A549 (cell line): ENCODE results near the gene CASK. TPM values are rescaled to one million over a fixed set of nuclear protein-coding genes. Genes with fewer than 3 reads are reported as not detected.

Source experiments
- ATAC-seq, 2 experiments: fragments of 200-7000 bp in 1 of 2; fragments of >200 bp in 1 of 2; cut with Nextera tagmentation in 1 of 2; cut with Tn5 transposase in 1 of 2; 3 replicates each; pipeline versions ENCODE4 v1.8.0 to v1.9.1; 2018 to 2020; ENCODE audit warnings: mild to moderate bottlenecking in 1 of 2, moderate library complexity in 1 of 2
- CTCF ChIA-PET: fragments of 300-600 bp; sonication (Branson Sonifier 250); formaldehyde crosslinking; extraction: SDS; loops from one replicate; lab custom pipeline; 2021; ENCODE audit warnings: antibody characterized with exemption, inconsistent platforms; lab: Yijun Ruan, JAX
- POLR2A ChIA-PET: fragments of 350-600 bp; formaldehyde crosslinking; extraction: SDS; loops from one replicate; lab custom pipeline; 2021; ENCODE audit warnings: antibody characterized with exemption, inconsistent platforms; lab: Yijun Ruan, JAX
- DNase-seq, 2 experiments: peaks; one replicate each; pipeline versions ENCODE4 v3.0.0 to v3.0.0-alpha.2; 2011 to 2016; ENCODE audit warnings: low read depth in 1 of 2, low spot score in 1 of 2
- FAIRE-seq: peaks from 2 replicates; lab custom pipeline; 2011; peaks lifted over from hg19 to GRCh38; lab: Jason Lieb, UNC
- H3K27ac ChIP-seq, 2 experiments: fragments of >200 bp; sonication (Bioruptor Twin); formaldehyde crosslinking; 3 replicates each; pipeline ENCODE4 v1.5.1; 2016 to 2017
- H3K4me1 ChIP-seq: fragments of >200 bp; sonication (Bioruptor Twin); formaldehyde crosslinking; 3 replicates; pipeline ENCODE4 v1.6.1; 2016
- H3K4me2 ChIP-seq: fragments of >200 bp; sonication (Bioruptor Twin); formaldehyde crosslinking; 3 replicates; pipeline ENCODE4 v1.6.1; 2016
- H3K4me3 ChIP-seq: fragments of >200 bp; sonication (Bioruptor Twin); formaldehyde crosslinking; 3 replicates; pipeline ENCODE4 v1.5.1; 2016
- H3K9me3 ChIP-seq: fragments of >200 bp; sonication (Bioruptor Twin); formaldehyde crosslinking; 3 replicates; pipeline ENCODE4 v1.6.1; 2016
- BHLHE40 ChIP-seq: IDR thresholded peaks from 2 replicates; pipeline ENCODE4 v1.6.1; 2012; ENCODE audit warnings: low read depth, low read length, inconsistent platforms
- CBX8 ChIP-seq: fragments of 200-600 bp; sonication (generic); IDR thresholded peaks from 2 replicates; pipeline ENCODE4 v1.6.1; 2016
- CHD2 ChIP-seq: fragments of 150-350 bp; IDR thresholded peaks from 2 replicates; pipeline ENCODE4 v1.6.1; 2014; ENCODE audit warnings: low read length; ENCODE audit not compliant: partially characterized antibody
- CHD4 ChIP-seq: fragments of 200-600 bp; sonication (generic); IDR thresholded peaks from 2 replicates; pipeline ENCODE4 v1.6.1; 2016; ENCODE audit warnings: antibody characterized with exemption, mild to moderate bottlenecking, borderline replicate concordance
- EHF ChIP-seq: fragments of 250-450 bp; sonication (Bioruptor Pico); IDR thresholded peaks from 2 replicates; pipeline ENCODE4 v1.5.0; 2020; ENCODE audit warnings: mild to moderate bottlenecking
- ESRRA ChIP-seq: fragments of 150-350 bp; IDR thresholded peaks from 2 replicates; pipeline ENCODE4 v1.6.1; 2014; ENCODE audit warnings: mild to moderate bottlenecking, low read length, borderline replicate concordance
- FOXS1 ChIP-seq: fragments of 250-450 bp; sonication (Bioruptor Pico); IDR thresholded peaks from 2 replicates; pipeline ENCODE4 v1.5.0; 2020; ENCODE audit warnings: mild to moderate bottlenecking, moderate library complexity
- GATA3 ChIP-seq: IDR thresholded peaks from 2 replicates; pipeline ENCODE4 v1.6.1; 2012; ENCODE audit warnings: borderline replicate concordance
- HDAC2 ChIP-seq: fragments of 200-600 bp; sonication (generic); IDR thresholded peaks from 2 replicates; pipeline ENCODE4 v1.6.1; 2016
- HEYL ChIP-seq: fragments of 250-450 bp; sonication (Bioruptor Pico); IDR thresholded peaks from 2 replicates; pipeline ENCODE4 v1.8.0; 2021; ENCODE audit warnings: mild to moderate bottlenecking, moderate library complexity
- HOXB13 ChIP-seq: fragments of 250-450 bp; sonication (Bioruptor Pico); IDR thresholded peaks from 2 replicates; pipeline ENCODE4 v1.5.0; 2020; ENCODE audit warnings: low read depth, mild to moderate bottlenecking, moderate library complexity
- JUN ChIP-seq, 2 experiments: fragments of >200 bp; sonication (Bioruptor Twin); formaldehyde crosslinking; IDR thresholded peaks; 2 replicates in 1 of 2; 3 replicates in 1 of 2; pipeline ENCODE4 v1.6.1; 2016 to 2017
- MAZ ChIP-seq: fragments of 150-350 bp; IDR thresholded peaks from 2 replicates; pipeline ENCODE4 v1.6.1; 2014; ENCODE audit warnings: antibody characterized with exemption, low read depth, low read length, borderline replicate concordance
- MYC ChIP-seq: IDR thresholded peaks from 2 replicates; pipeline ENCODE4 v1.6.1; 2012; ENCODE audit warnings: mild to moderate bottlenecking, inconsistent platforms, low read length, improper control_type of control experiment, borderline replicate concordance
- NFE2L2 ChIP-seq: fragments of 150-350 bp; conservative IDR thresholded peaks from 2 replicates; pipeline ENCODE4 v1.6.1; 2014; ENCODE audit warnings: low read length
- NPAS2 ChIP-seq: fragments of 250-450 bp; sonication (Bioruptor Pico); IDR thresholded peaks from 2 replicates; pipeline ENCODE4 v1.8.0; 2022; ENCODE audit warnings: mild to moderate bottlenecking, moderate library complexity, borderline replicate concordance
- POLR2AphosphoS2 ChIP-seq: conservative IDR thresholded peaks from 2 replicates; pipeline ENCODE4 v1.6.1; 2012; ENCODE audit warnings: low read length, improper control_type of control experiment, inconsistent platforms
- RAD21 ChIP-seq, 2 experiments: fragments of >200 bp in 1 of 2; sonication (Bioruptor Twin) in 1 of 2; formaldehyde crosslinking in 1 of 2; IDR thresholded peaks in 1 of 2; conservative IDR thresholded peaks in 1 of 2; 2 replicates in 1 of 2; 3 replicates in 1 of 2; pipeline ENCODE4 v1.6.1; 2012 to 2018; ENCODE audit warnings: inconsistent platforms in 1 of 2
- SMC3 ChIP-seq: fragments of >200 bp; sonication (Bioruptor Twin); formaldehyde crosslinking; IDR thresholded peaks from 3 replicates; pipeline ENCODE4 v1.6.1; 2018; ENCODE audit warnings: inconsistent platforms
- SREBF2 ChIP-seq: fragments of 450-650 bp; IDR thresholded peaks from 2 replicates; pipeline ENCODE4 v1.6.1; 2014; ENCODE audit warnings: mild to moderate bottlenecking, moderate library complexity
- TP53 ChIP-seq: fragments of 250-450 bp; sonication (Bioruptor Pico); IDR thresholded peaks from 2 replicates; pipeline ENCODE4 v1.5.0; 2021; ENCODE audit warnings: mild to moderate bottlenecking, moderate library complexity
- ZNF302 ChIP-seq: fragments of 250-450 bp; sonication (Bioruptor Pico); IDR thresholded peaks from 2 replicates; pipeline ENCODE4 v1.9.0; 2021; ENCODE audit warnings: inconsistent platforms, mild to moderate bottlenecking, moderate library complexity
- ZSCAN20 ChIP-seq: fragments of 250-450 bp; sonication (Bioruptor Pico); IDR thresholded peaks from 2 replicates; pipeline ENCODE4 v1.8.0; 2022; ENCODE audit warnings: mild to moderate bottlenecking, moderate library complexity
- WGBS: methylation state at CpG from one replicate; pipeline ENCODE4 v1.1.6; 2017; ENCODE audit errors: missing lambda C conversion rate; 5-methylcytosine and 5-hydroxymethylcytosine counted together
- polyA plus RNA-seq, 4 experiments: library from polyadenylated mRNA; depleted of rRNA in 3 of 4; stranded (reverse); fragments of >200 nt; fragmentation: RNase III in 1 of 4; extraction: RNeasy Plus Mini Kit Qiagen cat#74134 plus additional on column Dnase treatment in 1 of 4; gene quantifications; 2 replicates in 3 of 4; 3 replicates in 1 of 4; pipeline ENCODE4 v1.2.3, GENCODE V29; 2011 to 2017
- TF ChIP-seq, protein P1 (sequence below): fragments of 150-350 bp; IDR thresholded peaks from 2 replicates; pipeline ENCODE4 v1.6.1; 2014; ENCODE audit warnings: low read depth, mild to moderate bottlenecking, low read length
- TF ChIP-seq, protein P2 (sequence below): IDR thresholded peaks from 2 replicates; pipeline ENCODE4 v1.6.1; 2012

The CASK gene
- polyA plus RNA-seq, 2 of the 4 experiments (the other 2 are of a cell fraction), result 23.3 to 57.6 TPM

DNA sequence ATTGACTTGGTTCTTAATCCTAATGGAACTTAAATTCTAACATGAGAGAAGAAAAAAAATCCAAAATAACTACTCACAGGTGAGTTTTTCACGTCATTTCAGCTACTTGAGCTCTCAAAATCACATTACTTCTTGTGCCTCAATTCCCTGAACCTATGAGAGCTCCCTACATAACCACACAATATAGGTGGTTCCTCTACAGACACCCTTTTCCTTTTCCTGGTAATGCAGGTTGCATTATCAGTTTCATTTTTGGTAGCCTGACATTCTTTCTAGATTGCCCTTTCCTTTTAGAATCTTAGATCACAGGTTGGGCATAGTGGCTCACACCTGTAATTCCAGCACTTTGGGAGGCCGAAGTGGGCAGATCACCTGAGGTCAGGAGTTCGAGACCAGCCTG is 230.3 kb downstream of the CASK start:
- 92% methylated on average over 3 of the region's 3 CpGs for WGBS
- TF ChIP-seq CHD4, result no peak
- TF ChIP-seq, protein P1, sequence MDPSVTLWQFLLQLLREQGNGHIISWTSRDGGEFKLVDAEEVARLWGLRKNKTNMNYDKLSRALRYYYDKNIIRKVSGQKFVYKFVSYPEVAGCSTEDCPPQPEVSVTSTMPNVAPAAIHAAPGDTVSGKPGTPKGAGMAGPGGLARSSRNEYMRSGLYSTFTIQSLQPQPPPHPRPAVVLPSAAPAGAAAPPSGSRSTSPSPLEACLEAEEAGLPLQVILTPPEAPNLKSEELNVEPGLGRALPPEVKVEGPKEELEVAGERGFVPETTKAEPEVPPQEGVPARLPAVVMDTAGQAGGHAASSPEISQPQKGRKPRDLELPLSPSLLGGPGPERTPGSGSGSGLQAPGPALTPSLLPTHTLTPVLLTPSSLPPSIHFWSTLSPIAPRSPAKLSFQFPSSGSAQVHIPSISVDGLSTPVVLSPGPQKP, result no peak
- no peak for TF ChIP-seq CHD2
- no peak for TF ChIP-seq EHF
- TF ChIP-seq NPAS2 (CRISPR knock-in tag), result no peak
- TF ChIP-seq MYC, result no peak
- TF ChIP-seq GATA3, result no peak
- no peak for TF ChIP-seq ESRRA
- TF ChIP-seq POLR2AphosphoS2, result no peak
- TF ChIP-seq, all 56 proteins: peak for 0
- no peaks in the 10 kb centered on the region for H3K4me1 ChIP-seq
- ChIA-PET CTCF (no interaction called here), POLR2A (no interaction called here)
- no peak overlapping the region for H3K27ac ChIP-seq
- no peaks in the 10 kb centered on the region for H3K9me3 ChIP-seq
- H3K4me3 ChIP-seq, result no peak overlapping the region
- H3K4me2 ChIP-seq, result no peak overlapping the region
- DNase-seq (no peak), ATAC-seq (no peak), FAIRE-seq (no peak)

DNA sequence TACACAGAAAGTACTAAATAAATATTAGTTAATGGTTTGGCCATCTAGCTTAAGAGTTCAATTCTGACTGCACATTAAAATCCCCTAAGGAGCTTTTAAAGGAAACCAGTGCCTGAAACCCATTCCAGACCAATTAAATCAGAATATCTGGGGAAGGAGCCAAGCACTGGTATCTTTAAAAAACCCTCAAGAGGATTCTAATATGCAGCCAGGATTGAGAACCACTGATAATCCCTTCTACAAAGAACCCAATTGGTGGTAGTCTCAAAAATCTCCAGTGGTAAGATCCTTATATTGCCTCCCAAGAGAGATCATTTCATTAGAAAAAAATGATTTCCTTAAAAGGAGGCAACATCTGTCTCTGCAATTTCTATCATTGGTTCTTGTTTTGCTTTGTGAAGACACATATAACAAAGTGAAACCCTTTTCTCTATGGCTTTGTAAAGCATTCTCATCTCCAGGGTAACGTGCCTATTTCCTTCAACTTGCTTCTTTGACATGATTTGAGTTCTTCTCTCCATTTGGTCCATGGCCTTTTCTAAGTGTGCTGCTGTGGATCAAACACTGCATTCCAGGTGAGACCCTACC is 231.1 kb downstream of the CASK start:
- DNase-seq (no peak), FAIRE-seq (no peak), ATAC-seq (no peak)
- Histone ChIP-seq H3K4me3 (no peak overlapping the region), H3K9me3 (no peaks in the 10 kb centered on the region), H3K27ac (no peak overlapping the region), H3K4me2 (no peak overlapping the region), H3K4me1 (no peaks in the 10 kb centered on the region)
- WGBS, result 94% methylated on average over 1 of the region's 1 CpG
- no peak for TF ChIP-seq RAD21 (conservative IDR thresholded peaks at IDR 0.05 in 1 of 2, IDR thresholded peaks at IDR 0.05 in 1 of 2)
- no peak for TF ChIP-seq FOXS1 (CRISPR knock-in tag)
- TF ChIP-seq SREBF2, result no peak
- TF ChIP-seq SMC3, result no peak
- no peak for TF ChIP-seq MAZ
- TF ChIP-seq, protein P2, sequence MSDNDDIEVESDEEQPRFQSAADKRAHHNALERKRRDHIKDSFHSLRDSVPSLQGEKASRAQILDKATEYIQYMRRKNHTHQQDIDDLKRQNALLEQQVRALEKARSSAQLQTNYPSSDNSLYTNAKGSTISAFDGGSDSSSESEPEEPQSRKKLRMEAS, result no peak
- TF ChIP-seq CBX8, result no peak
- no peak for TF ChIP-seq ESRRA
- no peak for TF ChIP-seq NFE2L2
- no peak for TF ChIP-seq TP53 (CRISPR knock-in tag)
- no peak for TF ChIP-seq GATA3
- TF ChIP-seq HDAC2, result no peak
- TF ChIP-seq JUN (IDR thresholded peaks at IDR 0.05), result no peak
- POLR2A ChIA-PET, result interaction anchor here (0.6 kb wide), 1 partner anchor 308 kb away, joined by 3 read pairs; no protein-coding TSS in a partner anchor
- CTCF ChIA-PET, result no interaction called here

DNA sequence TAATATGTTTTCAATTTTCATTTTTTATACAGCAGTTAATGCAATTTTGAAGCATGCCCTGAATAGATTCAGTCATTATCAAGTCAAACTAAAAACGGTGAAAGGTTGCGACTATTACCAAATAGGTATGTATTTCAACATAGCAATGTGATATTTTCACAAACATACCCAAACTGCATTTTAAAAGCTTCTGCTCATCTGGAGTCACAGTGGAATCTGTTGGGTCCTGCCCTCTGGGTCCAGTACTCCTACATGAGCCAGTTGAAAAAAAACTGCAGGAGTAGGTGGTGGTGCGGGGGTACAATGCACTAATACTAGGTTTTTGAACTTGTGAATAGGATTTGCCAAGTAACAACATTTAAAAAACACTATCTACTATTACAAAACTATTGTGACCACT is 233.6 kb downstream of the CASK start:
- no peak for ATAC-seq
- WGBS, result 85% methylated on average over 3 of the region's 3 CpGs
- Histone ChIP-seq H3K4me1 (no peaks in the 10 kb centered on the region), H3K4me3 (no peak overlapping the region), H3K27ac (no peak overlapping the region)
- TF ChIP-seq HDAC2 (no peak), ZSCAN20 (no peak), ZNF302 (CRISPR knock-in tag) (no peak), RAD21 (conservative IDR thresholded peaks at IDR 0.05 in 1 of 2, IDR thresholded peaks at IDR 0.05 in 1 of 2) (no peak), ESRRA (no peak), NFE2L2 (no peak), FOXS1 (CRISPR knock-in tag) (no peak), BHLHE40 (no peak), HOXB13 (CRISPR knock-in tag) (no peak), HEYL (CRISPR knock-in tag) (no peak), CHD4 (no peak)
- TF ChIP-seq, protein P2, result no peak
- TF ChIP-seq, all 56 proteins: peak for 0
- Histone ChIP-seq H3K4me2 (no peak overlapping the region), H3K9me3 (no peaks in the 10 kb centered on the region)
- CTCF ChIA-PET, result no interaction called here
- DNase-seq, result no peak
- POLR2A ChIA-PET, result no interaction called here
- FAIRE-seq, result no peak
